Measurements from ENCODE around the gene MYADM. TPM values are rescaled to one million over a fixed set of nuclear protein-coding genes. Genes with fewer than 3 reads are reported as not detected.
"Not testable (repeated sequence)": the region's sequence is repeated elsewhere in the genome, so short reads cannot be mapped to it uniquely, and the experiment has no call there.

MYADM gene
- polyA plus RNA-seq, 4 donors, result 69.0 to 232 (median 74.0) TPM

DNA sequence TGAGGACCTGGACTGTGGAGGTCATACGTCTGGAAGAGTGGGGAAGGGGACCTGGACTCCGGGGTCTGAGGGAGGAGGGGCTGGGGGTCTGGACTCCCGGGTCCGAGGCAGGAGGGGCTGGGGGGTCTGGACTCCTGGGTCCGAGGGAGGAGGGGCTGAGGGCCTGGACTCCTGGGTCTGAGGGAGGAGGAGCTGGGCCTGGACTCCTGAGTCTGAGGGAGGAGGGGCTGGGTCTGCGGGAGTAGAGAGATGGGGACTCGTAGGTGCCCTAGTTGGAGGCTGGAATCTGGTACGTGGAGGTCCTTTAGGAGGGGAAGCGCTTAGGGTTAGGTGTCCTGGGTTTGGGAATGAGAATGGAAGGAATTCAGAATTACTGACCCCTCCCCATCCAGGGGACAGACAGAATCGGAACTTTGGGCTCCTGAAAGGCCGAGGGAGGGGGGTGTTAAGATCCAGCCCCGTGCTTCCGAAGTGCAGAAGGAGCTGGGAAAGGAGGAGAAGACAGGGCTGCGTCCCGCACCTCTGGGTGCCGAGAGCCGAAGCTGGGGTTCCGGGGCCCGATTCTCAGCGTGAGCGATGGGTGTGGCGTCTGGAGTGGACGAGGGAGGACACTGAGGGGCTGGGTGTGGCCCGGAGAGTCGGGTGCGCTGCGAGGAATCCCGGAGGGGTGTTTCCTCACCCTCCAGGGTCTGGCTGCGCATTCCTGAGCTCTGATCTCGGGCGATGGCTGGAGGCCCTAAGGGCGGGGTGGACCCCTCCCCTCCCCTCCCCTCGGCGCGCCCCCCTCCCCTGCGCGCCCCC, 608 bp downstream of the MYADM start:
- DNase-seq (ENCODE audit: low read depth in 4 of 4, low spot score in 3 of 4), result no peak

DNA sequence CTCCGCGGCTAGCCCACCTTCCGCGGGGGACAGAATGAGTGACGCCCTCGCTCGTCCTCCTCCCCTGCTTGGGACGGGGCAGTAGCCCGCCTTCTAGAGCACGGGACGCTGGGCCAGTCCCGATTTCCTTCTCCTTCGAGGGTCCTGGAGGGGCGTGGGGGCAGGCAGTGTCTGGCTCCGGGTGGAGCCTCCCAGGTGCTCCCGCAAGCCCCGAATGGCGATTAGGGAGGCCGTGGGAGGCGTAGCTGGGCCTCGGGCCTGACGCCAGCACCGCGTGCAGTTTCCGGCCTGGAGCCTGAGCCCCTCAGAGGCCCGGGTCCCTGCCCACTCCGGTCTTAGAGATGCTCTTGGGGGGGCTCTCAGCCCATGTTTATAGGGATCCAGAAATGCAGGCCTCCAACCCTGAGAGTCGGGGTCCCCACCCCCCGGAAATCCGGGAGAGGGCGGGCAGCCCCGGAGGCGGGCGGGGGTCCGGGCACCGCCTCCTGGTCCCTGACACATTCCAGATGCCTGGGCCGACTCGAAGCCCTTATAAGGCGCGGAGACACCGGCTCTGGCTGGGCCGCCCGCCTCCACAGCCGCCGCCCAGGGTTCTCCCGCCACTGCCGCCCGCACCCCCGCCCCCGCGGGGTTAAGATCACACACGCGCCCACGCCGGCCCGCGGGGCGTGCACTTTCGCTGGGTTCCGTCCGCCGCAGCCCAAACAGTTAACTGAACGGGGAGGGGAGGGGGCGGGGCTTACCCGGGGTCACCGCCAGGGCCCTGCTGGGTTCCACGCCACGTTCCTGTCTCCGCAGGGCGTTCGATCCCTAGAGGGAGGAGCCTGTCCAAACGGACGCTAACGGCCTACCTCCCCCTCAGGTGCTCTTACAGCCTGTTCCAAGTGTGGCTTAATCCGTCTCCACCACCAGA, 1.5 kb downstream of the MYADM start:
- DNase-seq (ENCODE audit: low read depth in 4 of 4, low spot score in 3 of 4), result peak in 1 of 4 donors; percentile 82

DNA sequence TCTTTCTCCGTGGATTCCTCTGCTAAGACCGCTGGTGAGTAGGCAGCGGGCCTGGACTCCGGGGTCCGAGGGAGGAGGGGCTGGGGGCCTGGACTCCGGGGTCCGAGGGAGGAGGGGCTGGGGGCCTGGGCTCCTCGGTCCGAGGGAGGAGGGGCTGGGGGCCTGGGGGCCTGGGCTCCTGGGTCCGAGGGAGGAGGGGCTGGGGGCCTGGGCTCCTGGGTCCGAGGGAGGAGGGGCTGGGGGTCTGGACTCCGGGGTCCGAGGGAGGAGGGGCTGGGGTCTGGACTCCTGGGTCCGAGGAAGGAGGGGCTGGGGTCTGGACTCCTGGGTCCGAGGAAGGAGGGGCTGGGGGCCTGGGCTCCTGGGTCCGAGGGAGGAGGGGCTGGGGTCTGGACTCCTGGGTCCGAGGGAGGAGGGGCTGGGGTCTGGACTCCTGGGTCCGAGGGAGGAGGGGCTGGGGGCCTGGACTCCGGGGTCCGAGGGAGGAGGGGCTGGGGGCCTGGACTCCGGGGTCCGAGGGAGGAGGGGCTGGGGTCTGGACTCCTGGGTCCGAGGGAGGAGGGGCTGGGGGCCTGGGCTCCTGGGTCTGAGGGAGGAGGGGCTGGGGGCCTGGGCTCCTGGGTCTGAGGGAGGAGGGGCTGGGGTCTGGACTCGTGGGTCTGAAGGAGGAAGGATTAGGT, 2.3 kb downstream of the MYADM start:
- DNase-seq (ENCODE audit: low read depth in 4 of 4, low spot score in 3 of 4), result not testable (repeated sequence)

DNA sequence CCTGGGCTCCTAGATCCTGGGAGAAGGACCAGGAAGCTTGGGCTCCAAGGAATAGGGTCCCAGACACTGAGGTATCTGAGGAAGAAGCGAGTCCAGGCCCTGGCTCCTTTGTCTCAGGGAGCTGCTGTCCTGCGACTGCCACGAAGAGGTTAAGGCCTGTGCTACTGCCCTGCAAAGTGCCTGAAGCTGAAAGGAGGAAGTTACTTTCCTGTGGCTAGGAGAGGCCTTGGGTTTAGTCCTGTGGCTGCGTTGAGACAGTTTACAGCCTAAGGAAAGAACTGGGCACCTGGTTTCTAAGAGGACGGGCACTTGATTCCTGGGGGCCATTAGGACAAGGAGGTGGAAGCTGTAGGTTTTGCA, 2.8 kb downstream of the MYADM start:
- no peak for DNase-seq (ENCODE audit: low read depth in 4 of 4, low spot score in 3 of 4)

DNA sequence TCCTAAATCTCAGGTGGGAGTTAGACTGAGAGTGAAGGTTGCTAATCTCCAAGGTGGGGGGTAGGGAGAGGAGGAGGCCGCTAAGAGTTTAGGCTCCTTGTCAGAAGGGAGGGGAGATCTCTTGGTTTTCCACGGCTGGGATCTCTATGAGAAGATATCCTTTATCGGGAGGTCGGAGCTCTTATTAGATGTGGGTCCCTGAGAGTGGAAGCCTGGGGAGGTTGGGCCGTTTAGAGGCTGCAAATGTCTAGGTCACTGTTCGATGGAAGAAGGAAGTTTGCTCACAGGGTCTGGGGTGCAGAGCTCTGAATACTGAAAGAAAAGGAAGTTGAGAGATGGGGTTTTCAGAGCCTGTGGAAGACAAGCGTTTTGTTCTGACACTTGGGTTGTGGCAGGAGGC, 3.8 kb downstream of the MYADM start:
- DNase-seq (ENCODE audit: low read depth in 4 of 4, low spot score in 3 of 4), result no peak

DNA sequence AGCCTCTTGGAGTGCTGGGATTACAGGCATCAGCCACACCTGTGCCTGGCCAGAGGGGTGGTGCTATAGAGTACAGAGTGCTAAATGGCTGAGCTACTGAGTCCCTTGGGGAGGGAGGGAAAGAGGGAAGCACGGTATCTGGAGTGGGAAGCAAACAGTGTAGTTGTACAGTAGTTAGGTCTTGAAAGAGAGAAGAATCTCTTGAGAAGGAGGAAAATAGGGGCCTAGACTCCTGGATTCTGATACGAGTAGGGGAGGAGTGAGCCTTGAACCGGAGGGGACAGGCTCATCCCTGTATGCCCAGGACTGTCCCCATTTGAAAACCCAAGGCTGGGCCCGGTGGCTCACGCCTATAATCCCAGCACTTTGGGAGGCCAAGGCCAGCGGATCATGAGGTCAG, 5.1 kb downstream of the MYADM start:
- DNase-seq (ENCODE audit: low read depth in 4 of 4, low spot score in 3 of 4), result no peak

DNA sequence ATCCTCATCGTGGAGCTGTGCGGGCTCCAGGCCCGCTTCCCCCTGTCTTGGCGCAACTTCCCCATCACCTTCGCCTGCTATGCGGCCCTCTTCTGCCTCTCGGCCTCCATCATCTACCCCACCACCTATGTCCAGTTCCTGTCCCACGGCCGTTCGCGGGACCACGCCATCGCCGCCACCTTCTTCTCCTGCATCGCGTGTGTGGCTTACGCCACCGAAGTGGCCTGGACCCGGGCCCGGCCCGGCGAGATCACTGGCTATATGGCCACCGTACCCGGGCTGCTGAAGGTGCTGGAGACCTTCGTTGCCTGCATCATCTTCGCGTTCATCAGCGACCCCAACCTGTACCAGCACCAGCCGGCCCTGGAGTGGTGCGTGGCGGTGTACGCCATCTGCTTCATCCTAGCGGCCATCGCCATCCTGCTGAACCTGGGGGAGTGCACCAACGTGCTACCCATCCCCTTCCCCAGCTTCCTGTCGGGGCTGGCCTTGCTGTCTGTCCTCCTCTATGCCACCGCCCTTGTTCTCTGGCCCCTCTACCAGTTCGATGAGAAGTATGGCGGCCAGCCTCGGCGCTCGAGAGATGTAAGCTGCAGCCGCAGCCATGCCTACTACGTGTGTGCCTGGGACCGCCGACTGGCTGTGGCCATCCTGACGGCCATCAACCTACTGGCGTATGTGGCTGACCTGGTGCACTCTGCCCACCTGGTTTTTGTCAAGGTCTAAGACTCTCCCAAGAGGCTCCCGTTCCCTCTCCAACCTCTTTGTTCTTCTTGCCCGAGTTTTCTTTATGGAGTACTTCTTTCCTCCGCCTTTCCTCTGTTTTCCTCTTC, 6.3 kb downstream of the MYADM start:
- DNase-seq (ENCODE audit: low read depth in 4 of 4, low spot score in 3 of 4), result no peak

DNA sequence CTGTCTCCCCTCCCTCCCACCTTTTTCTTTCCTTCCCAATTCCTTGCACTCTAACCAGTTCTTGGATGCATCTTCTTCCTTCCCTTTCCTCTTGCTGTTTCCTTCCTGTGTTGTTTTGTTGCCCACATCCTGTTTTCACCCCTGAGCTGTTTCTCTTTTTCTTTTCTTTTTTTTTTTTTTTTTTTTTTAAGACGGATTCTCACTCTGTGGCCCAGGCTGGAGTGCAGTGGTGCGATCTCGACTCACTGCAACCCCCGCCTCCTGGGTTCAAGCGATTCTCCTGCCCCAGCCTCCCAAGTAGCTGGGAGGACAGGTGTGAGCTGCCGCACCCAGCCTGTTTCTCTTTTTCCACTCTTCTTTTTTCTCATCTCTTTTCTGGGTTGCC, 6.9 kb downstream of the MYADM start:
- DNase-seq (ENCODE audit: low read depth in 4 of 4, low spot score in 3 of 4), result no peak

DNA sequence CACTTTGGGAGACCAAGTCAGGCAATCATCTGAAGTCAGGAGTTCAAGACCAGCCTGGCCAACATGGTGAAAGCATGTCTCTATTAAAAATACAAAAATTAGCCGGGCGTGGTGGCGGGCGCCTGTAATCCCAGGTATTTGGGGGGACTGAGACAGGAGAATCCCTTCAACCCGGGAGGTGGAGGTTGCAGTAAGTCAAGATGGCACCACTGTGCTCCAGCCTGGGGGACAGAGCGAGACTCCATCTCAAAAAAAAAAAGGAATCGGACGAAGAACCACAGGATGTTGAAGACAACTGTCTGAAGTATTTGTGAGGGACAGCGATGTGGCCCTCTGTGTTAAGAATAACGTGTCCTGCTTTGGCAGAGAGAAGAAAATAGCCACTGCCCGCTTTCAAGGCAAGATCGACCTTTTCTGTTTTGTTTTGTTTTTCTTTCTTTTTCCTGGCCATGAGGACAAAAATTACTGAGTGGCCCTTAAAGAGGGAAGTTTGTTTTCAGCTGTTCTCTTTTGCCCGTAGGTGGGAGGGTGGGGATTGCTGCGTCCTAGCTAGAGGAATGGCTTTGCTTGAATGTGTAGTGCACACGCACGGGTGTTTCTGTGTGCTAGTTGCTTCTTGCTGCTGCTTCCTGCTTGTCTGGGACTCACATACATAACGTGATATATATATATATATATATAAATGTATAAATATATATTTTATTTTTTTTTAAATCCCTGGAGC, 8.1 kb downstream of the MYADM start:
- no peak for DNase-seq (ENCODE audit: low read depth in 4 of 4, low spot score in 3 of 4)

DNA sequence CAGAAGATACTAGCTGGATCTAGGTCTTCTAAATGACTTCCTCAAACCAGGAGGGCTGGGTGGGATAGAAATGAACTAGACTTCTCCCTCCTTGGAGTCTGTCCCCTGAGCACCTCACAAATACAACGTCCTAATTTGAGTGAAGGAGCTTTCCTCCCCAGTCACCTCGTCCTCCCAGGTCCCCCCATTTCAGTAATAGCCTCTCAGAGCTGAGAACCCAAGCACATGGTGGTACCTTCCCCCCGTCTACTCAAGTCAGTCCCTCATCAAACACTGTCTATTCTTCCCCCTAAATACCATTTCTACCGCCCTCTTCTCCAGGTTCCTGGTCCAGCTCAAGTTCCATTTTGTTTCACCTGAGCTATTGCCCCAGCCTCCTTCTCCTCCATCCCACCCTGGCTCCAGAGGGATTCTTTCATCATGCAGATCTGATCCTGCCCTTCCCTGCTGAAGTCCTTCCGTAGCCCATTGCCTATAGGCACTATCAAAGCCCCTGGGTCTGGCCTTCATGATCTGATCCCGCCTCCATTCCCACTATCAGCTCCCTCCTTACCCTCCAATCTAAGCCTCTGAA, 9.1 kb downstream of the MYADM start:
- DNase-seq (ENCODE audit: low read depth in 4 of 4, low spot score in 3 of 4), result no peak

DNA sequence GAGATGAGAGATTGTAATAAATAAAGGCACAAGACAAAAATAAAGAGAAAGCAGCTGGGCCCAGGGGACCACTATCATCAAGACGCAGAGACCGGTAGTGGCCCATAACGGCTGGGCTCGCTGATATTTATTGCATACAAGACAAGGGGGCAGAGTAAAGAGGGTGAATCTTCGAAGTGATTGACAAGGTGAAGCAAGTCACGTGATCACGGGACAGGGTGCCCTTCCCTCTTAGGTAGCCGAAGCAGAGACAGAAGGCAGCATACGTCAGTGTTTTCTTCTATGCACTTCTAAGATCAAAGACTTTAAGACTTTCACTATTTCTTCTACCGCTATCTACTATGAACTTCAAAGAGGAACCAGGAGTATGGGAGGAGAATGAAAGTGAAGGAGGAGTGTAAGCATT, 9.7 kb downstream of the MYADM start:
- DNase-seq (ENCODE audit: low read depth in 4 of 4, low spot score in 3 of 4), result no peak

DNA sequence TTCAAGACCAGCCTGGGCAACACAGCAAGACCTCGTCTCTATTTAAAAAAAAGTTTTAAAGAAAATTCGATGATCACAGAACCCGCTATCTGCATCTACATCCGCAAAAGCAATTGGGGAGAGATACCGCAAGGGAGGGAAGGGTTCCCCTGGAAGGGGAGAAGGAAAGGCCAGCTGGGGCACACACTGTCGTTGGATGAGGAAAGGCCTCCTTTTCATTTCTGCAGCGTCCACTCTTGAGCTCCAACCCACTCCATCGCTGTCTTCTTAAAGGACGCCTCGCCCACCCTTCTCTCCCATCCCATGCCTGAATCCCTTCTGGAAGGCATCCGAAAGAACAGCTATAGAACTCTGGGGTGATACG, 11.1 kb downstream of the MYADM start:
- no peak for DNase-seq (ENCODE audit: low read depth in 4 of 4, low spot score in 3 of 4)

DNA sequence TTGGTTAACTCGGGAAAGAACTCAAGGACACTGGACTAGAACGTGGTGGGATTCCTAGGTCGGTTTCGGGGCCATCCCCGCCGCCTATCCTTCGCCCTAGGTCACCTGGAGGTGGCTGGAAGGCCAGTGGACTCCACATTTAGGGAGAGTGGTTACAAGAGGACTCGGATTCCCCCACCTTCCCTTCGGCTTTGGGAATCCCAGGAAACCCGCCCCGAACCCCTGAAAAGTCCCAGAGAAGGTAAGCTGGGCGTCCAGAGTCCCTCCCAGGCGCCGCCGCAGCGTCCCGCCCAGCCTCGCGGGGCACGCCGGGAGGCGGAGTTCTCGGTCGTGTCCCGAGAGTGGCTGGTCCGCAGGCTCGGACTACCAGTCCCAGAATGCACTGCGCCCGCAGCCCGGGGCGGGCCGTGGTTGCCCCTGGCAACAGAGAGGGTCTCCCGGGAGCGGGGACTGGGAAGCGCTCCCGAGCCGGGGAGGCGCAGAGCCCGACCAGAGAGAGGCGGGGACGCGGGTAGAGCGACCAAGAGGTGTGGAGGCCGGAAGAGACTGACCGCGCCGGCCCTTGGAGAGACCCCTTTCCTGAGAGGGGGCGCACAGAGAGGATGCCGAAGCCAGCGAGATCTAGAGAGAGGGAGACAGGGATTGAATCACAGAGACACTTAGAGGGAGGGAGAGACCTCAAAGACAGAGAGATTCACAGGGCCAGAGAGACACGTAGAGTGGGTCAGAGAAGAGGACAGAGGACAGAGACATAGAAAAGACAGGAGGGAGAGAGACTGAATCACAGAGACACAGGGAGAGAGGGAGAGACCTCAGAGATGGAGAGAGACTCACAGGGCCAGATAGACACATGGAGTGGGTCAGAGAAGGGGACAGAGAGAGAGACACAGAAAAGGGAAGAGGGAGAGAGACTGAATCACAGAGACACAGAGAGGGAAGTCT, 11.7 kb downstream of the MYADM start:
- peak; percentile 89 to 95 (median 90) for DNase-seq (ENCODE audit: low read depth in 4 of 4, low spot score in 3 of 4)

DNA sequence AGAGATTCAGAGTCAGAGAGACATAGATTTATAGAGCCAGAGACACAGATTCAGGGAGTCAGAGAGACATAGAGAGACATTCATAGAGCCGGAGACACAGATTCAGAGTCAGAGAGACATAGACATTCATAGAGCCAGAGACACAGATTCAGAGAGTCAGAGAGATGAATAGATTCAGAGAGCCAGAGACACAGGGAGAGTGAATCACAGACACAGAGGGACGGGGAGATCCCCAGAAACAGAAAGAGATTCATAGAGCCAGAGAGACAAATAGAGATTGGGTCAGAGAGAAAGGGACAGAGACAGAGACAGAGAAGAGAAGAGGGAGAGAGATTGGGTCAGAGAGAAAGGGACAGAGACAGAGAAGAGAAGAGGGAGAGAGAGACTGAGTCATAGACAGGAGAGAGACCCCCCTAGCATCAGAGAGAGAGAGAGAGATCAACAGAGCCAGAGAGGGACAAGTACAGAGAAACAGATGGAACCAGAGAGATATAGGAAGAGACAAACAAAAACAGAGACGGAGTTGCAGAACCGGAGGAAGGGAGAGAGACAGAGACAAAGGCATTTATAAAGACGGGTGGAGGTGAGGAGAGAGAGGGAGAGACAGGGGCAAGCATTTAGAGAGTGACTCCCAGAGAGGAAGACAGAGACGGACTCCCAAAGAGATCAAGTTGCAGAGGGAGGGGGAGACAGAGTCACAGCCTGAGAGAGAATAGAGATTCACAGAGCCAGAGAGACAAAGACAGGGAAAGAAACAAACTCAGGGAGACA, 13.2 kb downstream of the MYADM start:
- DNase-seq (ENCODE audit: low read depth in 4 of 4, low spot score in 3 of 4), result no peak

DNA sequence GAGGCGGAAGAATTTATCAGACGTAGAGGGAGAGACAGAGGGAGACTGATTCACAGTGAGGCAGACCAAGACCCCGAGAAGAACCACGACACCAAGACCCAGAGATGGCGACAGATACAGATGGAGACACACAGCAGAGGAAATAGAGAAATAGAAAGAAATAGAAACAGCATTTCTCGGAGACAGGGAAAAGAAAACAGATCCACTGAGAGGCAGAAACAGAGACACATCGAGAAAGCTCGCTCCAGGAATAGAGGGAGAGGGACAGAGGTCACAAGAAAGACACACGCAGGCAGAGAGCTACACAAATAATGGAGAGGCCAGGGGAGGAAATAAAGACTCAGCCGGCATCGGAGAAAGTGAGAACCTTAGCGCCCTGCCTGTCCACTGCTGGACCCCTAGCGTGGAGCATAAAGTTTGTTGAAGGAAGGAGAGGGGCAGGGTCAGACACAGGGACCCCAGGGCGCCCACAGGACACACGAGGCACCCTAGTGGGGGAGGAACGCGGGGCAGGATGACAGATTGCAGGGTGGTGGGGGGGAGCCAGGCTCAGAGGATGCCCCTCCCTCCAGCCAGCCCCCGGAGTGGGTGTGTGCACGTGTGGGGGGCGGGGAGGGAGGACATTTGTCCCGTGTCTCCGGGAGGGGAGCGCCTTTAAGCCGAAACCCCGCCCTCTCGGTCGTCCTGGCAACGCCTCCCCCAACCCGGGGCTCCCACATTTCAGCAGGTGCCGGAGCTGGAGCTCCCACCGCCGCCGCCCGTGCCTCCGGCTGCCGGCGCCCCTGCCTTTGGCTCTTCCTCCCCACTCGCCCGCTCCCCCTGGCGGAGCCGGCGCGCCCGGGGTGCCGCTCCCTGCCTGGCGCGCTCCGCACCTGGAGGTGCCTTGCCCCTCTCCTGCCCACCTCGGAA, 14.1 kb downstream of the MYADM start, which contains the start of gene PRKCG:
Gene PRKCG (plus strand): TSS at position 716 of the 909 bp plus-strand sequence. CDS start 298 bp downstream, outside the sequence.
- DNase-seq (ENCODE audit: low read depth in 4 of 4, low spot score in 3 of 4), result no peak

DNA sequence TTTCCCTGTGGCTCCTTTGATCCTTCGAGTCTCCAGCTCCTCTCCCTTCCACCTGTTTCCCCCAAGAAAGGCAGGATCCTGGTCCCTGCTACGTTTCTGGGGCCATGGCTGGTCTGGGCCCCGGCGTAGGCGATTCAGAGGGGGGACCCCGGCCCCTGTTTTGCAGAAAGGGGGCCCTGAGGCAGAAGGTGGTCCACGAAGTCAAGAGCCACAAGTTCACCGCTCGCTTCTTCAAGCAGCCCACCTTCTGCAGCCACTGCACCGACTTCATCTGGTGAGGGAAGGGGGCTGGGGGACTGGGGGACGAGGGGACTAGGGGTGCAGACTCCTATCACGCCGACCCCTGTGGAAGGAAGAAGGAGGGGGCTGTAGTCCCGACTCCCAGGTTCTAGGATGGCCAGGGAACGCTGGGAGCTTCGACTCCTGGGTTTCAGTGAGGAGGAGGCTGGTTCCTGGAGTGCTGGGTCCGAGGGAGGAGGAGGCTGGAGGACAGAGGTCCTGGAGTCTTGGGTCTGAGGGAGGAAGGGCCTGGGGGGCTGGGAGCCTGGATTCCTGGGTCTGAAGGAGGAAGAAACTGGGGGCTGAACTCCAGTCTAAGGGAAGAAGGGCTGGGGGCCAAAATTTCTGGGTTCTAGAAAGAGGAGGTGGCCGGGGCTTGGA, 14.8 kb downstream of the MYADM start:
- no peak for DNase-seq (ENCODE audit: low read depth in 4 of 4, low spot score in 3 of 4)
